ENCODE results near the gene SLC25A1.

SLC25A1 gene

DNA sequence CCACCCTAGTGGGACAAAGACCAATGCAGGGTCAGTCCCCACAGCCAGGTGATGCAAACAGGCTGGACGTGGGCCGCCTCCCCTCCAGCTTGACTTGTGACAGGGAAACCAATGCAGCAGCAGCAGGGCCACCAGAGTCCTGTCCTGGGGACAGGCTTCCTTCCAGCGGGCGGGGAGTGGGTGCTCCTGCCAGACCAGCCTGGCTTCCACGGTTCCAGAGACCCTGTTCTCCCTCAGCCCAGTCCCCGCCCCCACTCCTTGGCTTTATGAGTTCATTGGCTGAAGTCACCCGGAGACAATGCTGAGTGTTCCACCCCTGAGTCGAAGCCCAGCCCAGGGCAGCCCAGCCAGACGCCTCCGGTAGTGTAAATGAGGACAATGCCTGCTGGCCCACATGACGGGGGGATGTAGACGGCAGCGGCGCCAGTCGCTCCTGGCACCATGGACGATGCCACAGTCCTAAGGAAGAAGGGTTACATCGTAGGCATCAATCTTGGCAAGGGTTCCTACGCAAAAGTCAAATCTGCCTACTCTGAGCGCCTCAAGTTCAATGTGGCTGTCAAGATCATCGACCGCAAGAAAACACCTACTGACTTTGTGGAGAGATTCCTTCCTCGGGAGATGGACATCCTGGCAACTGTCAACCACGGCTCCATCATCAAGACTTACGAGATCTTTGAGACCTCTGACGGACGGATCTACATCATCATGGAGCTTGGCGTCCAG lies 47.4 kb downstream of the SLC25A1 start, which contains the start of gene TSSK2:
TSSK2 (plus strand) TSS at position 350 of the 726 bp plus-strand sequence; CDS start at position 442, 92 bp downstream.
- TF ChIP-seq OSR1 (CRISPR knock-in tag; IDR thresholded peaks at IDR 0.05) = no peak
- no peak for TF ChIP-seq ZFP3 (CRISPR knock-in tag; IDR thresholded peaks at IDR 0.05)
- no peak for TF ChIP-seq ZC3H10 (CRISPR knock-in tag; IDR thresholded peaks at IDR 0.05)
- no peak for TF ChIP-seq ZNF70 (CRISPR knock-in tag; IDR thresholded peaks at IDR 0.05)
- TF ChIP-seq, protein P1, sequence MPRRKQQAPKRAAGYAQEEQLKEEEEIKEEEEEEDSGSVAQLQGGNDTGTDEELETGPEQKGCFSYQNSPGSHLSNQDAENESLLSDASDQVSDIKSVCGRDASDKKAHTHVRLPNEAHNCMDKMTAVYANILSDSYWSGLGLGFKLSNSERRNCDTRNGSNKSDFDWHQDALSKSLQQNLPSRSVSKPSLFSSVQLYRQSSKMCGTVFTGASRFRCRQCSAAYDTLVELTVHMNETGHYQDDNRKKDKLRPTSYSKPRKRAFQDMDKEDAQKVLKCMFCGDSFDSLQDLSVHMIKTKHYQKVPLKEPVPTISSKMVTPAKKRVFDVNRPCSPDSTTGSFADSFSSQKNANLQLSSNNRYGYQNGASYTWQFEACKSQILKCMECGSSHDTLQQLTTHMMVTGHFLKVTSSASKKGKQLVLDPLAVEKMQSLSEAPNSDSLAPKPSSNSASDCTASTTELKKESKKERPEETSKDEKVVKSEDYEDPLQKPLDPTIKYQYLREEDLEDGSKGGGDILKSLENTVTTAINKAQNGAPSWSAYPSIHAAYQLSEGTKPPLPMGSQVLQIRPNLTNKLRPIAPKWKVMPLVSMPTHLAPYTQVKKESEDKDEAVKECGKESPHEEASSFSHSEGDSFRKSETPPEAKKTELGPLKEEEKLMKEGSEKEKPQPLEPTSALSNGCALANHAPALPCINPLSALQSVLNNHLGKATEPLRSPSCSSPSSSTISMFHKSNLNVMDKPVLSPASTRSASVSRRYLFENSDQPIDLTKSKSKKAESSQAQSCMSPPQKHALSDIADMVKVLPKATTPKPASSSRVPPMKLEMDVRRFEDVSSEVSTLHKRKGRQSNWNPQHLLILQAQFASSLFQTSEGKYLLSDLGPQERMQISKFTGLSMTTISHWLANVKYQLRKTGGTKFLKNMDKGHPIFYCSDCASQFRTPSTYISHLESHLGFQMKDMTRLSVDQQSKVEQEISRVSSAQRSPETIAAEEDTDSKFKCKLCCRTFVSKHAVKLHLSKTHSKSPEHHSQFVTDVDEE (CRISPR knock-in tag; IDR thresholded peaks at IDR 0.05) = no peak
- TF ChIP-seq RARB (CRISPR knock-in tag; IDR thresholded peaks at IDR 0.05) = no peak
- TF ChIP-seq, protein P2, sequence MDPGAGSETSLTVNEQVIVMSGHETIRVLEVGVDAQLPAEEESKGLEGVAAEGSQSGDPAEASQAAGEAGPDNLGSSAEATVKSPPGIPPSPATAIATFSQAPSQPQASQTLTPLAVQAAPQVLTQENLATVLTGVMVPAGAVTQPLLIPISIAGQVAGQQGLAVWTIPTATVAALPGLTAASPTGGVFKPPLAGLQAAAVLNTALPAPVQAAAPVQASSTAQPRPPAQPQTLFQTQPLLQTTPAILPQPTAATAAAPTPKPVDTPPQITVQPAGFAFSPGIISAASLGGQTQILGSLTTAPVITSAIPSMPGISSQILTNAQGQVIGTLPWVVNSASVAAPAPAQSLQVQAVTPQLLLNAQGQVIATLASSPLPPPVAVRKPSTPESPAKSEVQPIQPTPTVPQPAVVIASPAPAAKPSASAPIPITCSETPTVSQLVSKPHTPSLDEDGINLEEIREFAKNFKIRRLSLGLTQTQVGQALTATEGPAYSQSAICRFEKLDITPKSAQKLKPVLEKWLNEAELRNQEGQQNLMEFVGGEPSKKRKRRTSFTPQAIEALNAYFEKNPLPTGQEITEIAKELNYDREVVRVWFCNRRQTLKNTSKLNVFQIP (CRISPR knock-in tag; IDR thresholded peaks at IDR 0.05; ENCODE audit: borderline replicate concordance, low read depth) = no peak
- TF ChIP-seq ISL1 (CRISPR knock-in tag; IDR thresholded peaks at IDR 0.05) = no peak
- TF ChIP-seq, protein P3, sequence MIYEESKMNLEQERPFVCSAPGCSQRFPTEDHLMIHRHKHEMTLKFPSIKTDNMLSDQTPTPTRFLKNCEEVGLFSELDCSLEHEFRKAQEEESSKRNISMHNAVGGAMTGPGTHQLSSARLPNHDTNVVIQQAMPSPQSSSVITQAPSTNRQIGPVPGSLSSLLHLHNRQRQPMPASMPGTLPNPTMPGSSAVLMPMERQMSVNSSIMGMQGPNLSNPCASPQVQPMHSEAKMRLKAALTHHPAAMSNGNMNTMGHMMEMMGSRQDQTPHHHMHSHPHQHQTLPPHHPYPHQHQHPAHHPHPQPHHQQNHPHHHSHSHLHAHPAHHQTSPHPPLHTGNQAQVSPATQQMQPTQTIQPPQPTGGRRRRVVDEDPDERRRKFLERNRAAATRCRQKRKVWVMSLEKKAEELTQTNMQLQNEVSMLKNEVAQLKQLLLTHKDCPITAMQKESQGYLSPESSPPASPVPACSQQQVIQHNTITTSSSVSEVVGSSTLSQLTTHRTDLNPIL (CRISPR knock-in tag; IDR thresholded peaks at IDR 0.05; ENCODE audit: low read depth) = no peak
- TF ChIP-seq ZNF565 (CRISPR knock-in tag; conservative IDR thresholded peaks at IDR 0.05; ENCODE audit: low read depth) = no peak
- TF ChIP-seq TCF4 (CRISPR knock-in tag; IDR thresholded peaks at IDR 0.05; ENCODE audit: borderline replicate concordance) = no peak
- TF ChIP-seq, protein P4, sequence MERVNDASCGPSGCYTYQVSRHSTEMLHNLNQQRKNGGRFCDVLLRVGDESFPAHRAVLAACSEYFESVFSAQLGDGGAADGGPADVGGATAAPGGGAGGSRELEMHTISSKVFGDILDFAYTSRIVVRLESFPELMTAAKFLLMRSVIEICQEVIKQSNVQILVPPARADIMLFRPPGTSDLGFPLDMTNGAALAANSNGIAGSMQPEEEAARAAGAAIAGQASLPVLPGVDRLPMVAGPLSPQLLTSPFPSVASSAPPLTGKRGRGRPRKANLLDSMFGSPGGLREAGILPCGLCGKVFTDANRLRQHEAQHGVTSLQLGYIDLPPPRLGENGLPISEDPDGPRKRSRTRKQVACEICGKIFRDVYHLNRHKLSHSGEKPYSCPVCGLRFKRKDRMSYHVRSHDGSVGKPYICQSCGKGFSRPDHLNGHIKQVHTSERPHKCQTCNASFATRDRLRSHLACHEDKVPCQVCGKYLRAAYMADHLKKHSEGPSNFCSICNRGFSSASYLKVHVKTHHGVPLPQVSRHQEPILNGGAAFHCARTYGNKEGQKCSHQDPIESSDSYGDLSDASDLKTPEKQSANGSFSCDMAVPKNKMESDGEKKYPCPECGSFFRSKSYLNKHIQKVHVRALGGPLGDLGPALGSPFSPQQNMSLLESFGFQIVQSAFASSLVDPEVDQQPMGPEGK (CRISPR knock-in tag; IDR thresholded peaks at IDR 0.05; ENCODE audit: borderline replicate concordance) = no peak
- no peak for ATAC-seq

DNA sequence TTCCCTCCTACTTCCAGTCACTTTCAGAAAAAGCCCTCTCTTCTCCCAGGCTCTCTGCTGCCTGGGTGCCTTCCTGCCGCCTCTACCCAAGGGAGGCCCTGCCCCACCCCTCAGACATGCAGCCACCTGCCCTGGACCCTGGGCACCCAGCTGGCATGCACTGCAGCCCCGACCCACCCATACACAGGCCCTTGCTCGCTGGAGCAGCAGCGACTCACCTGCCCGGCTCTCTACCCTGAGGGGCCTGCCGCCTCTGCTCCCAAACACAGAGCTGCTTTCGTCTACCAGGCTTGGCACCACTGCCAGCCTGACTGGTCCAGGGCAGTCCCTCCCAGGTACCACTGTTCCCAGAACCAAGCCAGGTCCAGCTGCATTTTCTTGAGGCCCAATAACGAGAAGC lies 48.7 kb downstream of the SLC25A1 start:
- ATAC-seq = no peak
- TF ChIP-seq BACH2 (CRISPR knock-in tag; IDR thresholded peaks at IDR 0.05; ENCODE audit: borderline replicate concordance) = no peak
- no peak for TF ChIP-seq GLIS3 (CRISPR knock-in tag; IDR thresholded peaks at IDR 0.05)
- TF ChIP-seq ZC3H10 (CRISPR knock-in tag; IDR thresholded peaks at IDR 0.05) = no peak
- no peak for TF ChIP-seq ZFP3 (CRISPR knock-in tag; IDR thresholded peaks at IDR 0.05)
- no peak for TF ChIP-seq ZFP30 (CRISPR knock-in tag; IDR thresholded peaks at IDR 0.05)
- TF ChIP-seq, protein P3 (CRISPR knock-in tag; IDR thresholded peaks at IDR 0.05; ENCODE audit: low read depth) = no peak
- TF ChIP-seq ZNF8 (CRISPR knock-in tag; IDR thresholded peaks at IDR 0.05) = no peak
- no peak for TF ChIP-seq ESRRG (CRISPR knock-in tag; IDR thresholded peaks at IDR 0.05)
- TF ChIP-seq, protein P4 (CRISPR knock-in tag; IDR thresholded peaks at IDR 0.05; ENCODE audit: borderline replicate concordance) = no peak
- no peak for TF ChIP-seq ZNF70 (CRISPR knock-in tag; IDR thresholded peaks at IDR 0.05)
- no peak for TF ChIP-seq ZNF565 (CRISPR knock-in tag; conservative IDR thresholded peaks at IDR 0.05; ENCODE audit: low read depth)
- TF ChIP-seq SNAI2 (CRISPR knock-in tag; IDR thresholded peaks at IDR 0.05) = no peak
- TF ChIP-seq PPARA (CRISPR knock-in tag; IDR thresholded peaks at IDR 0.05; ENCODE audit: borderline replicate concordance) = no peak
- TF ChIP-seq, protein P1 (CRISPR knock-in tag; IDR thresholded peaks at IDR 0.05) = no peak
- TF ChIP-seq, protein P5, sequence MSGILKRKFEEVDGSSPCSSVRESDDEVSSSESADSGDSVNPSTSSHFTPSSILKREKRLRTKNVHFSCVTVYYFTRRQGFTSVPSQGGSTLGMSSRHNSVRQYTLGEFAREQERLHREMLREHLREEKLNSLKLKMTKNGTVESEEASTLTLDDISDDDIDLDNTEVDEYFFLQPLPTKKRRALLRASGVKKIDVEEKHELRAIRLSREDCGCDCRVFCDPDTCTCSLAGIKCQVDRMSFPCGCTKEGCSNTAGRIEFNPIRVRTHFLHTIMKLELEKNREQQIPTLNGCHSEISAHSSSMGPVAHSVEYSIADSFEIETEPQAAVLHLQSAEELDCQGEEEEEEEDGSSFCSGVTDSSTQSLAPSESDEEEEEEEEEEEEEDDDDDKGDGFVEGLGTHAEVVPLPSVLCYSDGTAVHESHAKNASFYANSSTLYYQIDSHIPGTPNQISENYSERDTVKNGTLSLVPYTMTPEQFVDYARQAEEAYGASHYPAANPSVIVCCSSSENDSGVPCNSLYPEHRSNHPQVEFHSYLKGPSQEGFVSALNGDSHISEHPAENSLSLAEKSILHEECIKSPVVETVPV (CRISPR knock-in tag; IDR thresholded peaks at IDR 0.05) = no peak
- TF ChIP-seq CSDC2 (CRISPR knock-in tag; IDR thresholded peaks at IDR 0.05) = no peak
- no peak for TF ChIP-seq OSR1 (CRISPR knock-in tag; IDR thresholded peaks at IDR 0.05)
